ENCODE measurements around the gene ADGRV1.

ADGRV1 gene

GRCh38 chr5:91200692-91201091 is 642.1 kb downstream of the ADGRV1 start:
- DNase-seq (ENCODE audit: low spot score), result no peak

- DNase-seq (ENCODE audit: low spot score), result no peak
Measured at GRCh38 chr5:91206103-91206502, 647.5 kb downstream of the ADGRV1 start.

- no peak for DNase-seq (ENCODE audit: low spot score)
Measured at GRCh38 chr5:91206734-91207133, 648.1 kb downstream of the ADGRV1 start.

- no peak for DNase-seq (ENCODE audit: low spot score)
Measured at GRCh38 chr5:91207248-91207647, 648.7 kb downstream of the ADGRV1 start.

GRCh38 chr5:91211997-91212713 is 653.6 kb downstream of the ADGRV1 start:
- DNase-seq (ENCODE audit: low spot score), result no peak

GRCh38 chr5:91212714-91213092 is 654.1 kb downstream of the ADGRV1 start:
- no peak for DNase-seq (ENCODE audit: low spot score)
